ENCODE data around the gene SMYD3.

DNA sequence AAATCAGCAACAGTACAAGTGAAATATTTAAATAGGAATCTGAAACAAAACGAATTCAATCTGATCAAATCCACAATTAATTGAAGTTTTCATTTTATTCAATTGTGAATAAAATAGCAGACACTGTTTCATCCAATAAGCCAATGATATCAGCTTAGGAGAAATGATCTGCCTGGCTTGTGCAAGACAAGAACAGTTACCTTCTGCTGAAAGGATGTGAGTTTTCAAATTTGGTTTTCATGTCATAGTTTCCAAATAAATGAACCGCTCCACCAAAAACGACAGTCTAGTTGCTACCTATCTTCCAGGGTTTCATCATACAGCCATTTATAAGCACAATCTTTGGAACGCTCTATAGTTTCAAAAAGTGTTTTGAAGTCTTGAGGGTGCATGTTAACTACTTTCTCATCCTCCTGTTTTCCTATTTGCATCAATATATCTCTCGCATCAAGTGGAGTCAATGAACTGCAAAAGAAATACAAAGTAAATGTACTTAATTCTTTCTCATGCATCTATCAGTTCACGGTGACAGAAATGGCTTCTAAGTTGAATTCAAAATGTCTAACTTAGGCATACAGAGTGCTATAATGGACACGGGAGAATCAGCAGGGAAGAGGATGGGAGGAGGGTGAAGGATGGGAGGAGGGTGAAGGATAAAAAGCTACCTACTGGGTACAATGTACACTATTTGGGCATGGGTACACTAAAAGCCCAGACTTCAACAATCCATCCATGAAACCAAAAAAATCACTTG is 33.8 kb upstream of the SMYD3 start:
- TF ChIP-seq, protein P1, sequence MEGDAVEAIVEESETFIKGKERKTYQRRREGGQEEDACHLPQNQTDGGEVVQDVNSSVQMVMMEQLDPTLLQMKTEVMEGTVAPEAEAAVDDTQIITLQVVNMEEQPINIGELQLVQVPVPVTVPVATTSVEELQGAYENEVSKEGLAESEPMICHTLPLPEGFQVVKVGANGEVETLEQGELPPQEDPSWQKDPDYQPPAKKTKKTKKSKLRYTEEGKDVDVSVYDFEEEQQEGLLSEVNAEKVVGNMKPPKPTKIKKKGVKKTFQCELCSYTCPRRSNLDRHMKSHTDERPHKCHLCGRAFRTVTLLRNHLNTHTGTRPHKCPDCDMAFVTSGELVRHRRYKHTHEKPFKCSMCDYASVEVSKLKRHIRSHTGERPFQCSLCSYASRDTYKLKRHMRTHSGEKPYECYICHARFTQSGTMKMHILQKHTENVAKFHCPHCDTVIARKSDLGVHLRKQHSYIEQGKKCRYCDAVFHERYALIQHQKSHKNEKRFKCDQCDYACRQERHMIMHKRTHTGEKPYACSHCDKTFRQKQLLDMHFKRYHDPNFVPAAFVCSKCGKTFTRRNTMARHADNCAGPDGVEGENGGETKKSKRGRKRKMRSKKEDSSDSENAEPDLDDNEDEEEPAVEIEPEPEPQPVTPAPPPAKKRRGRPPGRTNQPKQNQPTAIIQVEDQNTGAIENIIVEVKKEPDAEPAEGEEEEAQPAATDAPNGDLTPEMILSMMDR (IDR thresholded peaks at IDR 0.05), result no peak
- no peak for TF ChIP-seq POLR2A (IDR thresholded peaks at IDR 0.05)
